Nephron (organoid): ENCODE data around the gene HYCC2.

Source experiments
- H3K27ac Mint-ChIP-seq, 3 experiments: 2 replicates each; pipeline ENCODE4 v1.8.0; 2020; ENCODE audit warnings: mixed read lengths in 3 of 3, mild to moderate bottlenecking in 2 of 3, moderate library complexity in 1 of 3
- H3K27me3 Mint-ChIP-seq: 2 replicates; pipeline ENCODE4 v1.8.0; 2021; ENCODE audit warnings: low read depth, mild to moderate bottlenecking, moderate library complexity, mixed read lengths
- H3K36me3 Mint-ChIP-seq: 2 replicates; pipeline ENCODE4 v1.8.0; 2020; ENCODE audit warnings: low read depth, mixed read lengths
- H3K4me1 Mint-ChIP-seq: 2 replicates; pipeline ENCODE4 v1.8.0; 2020; ENCODE audit warnings: mixed read lengths
- H3K4me3 Mint-ChIP-seq, 3 experiments: 2 replicates each; pipeline ENCODE4 v1.8.0; 2020; ENCODE audit warnings: mild to moderate bottlenecking in 3 of 3, mixed read lengths in 3 of 3, moderate library complexity in 2 of 3
- H3K9me3 Mint-ChIP-seq: 2 replicates; pipeline ENCODE4 v1.8.0; 2020; ENCODE audit warnings: mixed read lengths
- TF ChIP-seq, protein P1 (sequence below), 3 experiments: fragments of 200-600 bp; sonication (generic); IDR thresholded peaks; one replicate each; pipeline ENCODE4 v1.5.0; 2021; ENCODE audit warnings: antibody characterized with exemption in 3 of 3; ENCODE audit not compliant: unreplicated experiment in 3 of 3

HYCC2 gene

DNA sequence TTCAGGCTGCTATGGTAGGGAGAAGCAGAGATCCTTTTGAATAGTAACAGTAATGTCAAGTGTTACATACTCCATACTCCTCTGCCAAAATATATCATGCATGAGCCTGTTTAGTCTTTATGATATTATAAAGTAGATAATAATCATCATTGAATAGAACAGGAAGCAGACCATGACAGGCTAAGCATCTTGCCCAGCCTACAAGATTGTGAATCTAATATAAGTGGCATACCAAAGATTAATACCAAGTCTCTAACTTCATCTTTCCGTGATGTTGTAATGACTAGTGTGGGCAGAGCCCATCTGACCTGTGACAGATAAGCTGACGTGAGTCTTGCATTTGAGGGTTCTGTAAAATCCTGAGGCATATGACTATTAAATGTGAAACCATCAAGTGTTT is 13.4 kb upstream of the HYCC2 start:
- no peak overlapping the region for H3K4me3 Mint-ChIP-seq
- TF ChIP-seq, protein P1, sequence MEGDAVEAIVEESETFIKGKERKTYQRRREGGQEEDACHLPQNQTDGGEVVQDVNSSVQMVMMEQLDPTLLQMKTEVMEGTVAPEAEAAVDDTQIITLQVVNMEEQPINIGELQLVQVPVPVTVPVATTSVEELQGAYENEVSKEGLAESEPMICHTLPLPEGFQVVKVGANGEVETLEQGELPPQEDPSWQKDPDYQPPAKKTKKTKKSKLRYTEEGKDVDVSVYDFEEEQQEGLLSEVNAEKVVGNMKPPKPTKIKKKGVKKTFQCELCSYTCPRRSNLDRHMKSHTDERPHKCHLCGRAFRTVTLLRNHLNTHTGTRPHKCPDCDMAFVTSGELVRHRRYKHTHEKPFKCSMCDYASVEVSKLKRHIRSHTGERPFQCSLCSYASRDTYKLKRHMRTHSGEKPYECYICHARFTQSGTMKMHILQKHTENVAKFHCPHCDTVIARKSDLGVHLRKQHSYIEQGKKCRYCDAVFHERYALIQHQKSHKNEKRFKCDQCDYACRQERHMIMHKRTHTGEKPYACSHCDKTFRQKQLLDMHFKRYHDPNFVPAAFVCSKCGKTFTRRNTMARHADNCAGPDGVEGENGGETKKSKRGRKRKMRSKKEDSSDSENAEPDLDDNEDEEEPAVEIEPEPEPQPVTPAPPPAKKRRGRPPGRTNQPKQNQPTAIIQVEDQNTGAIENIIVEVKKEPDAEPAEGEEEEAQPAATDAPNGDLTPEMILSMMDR (IDR thresholded peaks at IDR 0.05; ENCODE audit: unreplicated experiment in 3 of 3), result no peak
- H3K9me3 Mint-ChIP-seq, result no peaks in the 10 kb centered on the region
- H3K27ac Mint-ChIP-seq, result no peak overlapping the region
- H3K36me3 Mint-ChIP-seq, result peaks cover 50% of the 10 kb centered on the region
- no peaks in the 10 kb centered on the region for H3K27me3 Mint-ChIP-seq
- H3K4me1 Mint-ChIP-seq, result no peaks in the 10 kb centered on the region

DNA sequence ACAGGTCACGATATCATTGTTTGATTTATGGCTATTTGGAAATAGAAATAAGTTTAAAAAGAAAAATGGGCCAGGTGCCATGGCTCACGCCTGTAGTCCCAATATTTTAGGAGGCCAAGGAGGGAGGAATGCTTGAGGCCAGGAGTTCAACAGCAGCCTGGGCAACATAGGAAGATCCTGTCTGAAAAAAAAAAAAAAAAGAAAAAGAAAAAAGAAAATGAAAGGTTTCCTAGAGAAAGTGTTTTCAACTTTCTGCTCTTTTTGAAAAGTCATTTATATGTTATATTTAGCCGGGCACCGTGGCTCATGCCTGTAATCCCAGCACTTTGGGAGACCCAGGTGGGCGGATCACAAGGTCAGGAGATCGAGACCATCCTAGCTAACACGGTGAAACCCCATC is 3.5 kb upstream of the HYCC2 start:
- Mint-ChIP-seq H3K9me3 (no peaks in the 10 kb centered on the region), H3K27me3 (no peaks in the 10 kb centered on the region), H3K4me3 (peak overlapping the region; percentile 41 to 80 (median 42)), H3K36me3 (peaks cover 6% of the 10 kb centered on the region), H3K27ac (no peak overlapping the region), H3K4me1 (peaks cover 27% of the 10 kb centered on the region)
- TF ChIP-seq, protein P1 (IDR thresholded peaks at IDR 0.05; ENCODE audit: unreplicated experiment in 3 of 3), result no peak

DNA sequence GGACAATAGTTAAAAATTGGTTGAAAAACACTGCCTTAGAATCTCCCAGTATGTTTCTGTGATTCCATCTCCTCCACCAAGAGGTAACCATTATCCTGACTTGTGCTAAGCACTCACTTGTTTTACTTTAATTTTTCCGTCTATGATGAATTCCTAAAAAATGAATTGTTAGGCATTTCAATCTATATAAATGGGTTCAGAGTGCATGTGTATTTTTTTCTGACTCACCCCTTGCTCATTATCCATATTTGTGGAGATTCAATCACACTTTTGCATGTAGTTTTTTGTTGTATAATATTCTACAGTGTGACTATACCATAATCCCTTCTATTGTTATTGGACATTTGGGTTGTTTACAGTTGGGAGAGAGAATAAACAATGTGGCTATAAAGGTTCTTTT is 1.6 kb upstream of the HYCC2 start:
- H3K36me3 Mint-ChIP-seq, result no peaks in the 10 kb centered on the region
- H3K4me1 Mint-ChIP-seq, result peaks cover 41% of the 10 kb centered on the region
- no peaks in the 10 kb centered on the region for H3K9me3 Mint-ChIP-seq

DNA sequence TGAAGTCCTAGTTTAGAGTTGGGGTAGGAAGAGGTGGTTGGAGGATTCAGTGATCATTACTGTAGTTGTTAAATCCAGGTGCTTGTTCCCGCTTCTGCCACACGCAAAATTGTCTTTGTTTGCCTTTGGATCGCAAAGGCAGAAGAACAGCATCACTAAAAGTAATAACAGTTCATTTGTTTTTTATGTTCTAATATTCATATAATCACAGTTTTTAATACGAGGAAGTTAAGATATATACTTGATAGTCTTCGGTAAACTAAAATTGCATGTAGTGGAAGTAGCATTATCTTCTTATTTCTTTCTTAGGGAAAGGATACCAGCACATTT is 695 bp upstream of the HYCC2 start:
- Mint-ChIP-seq H3K27ac (peak overlapping the region; percentile 92 to 97 (median 94)), H3K4me3 (peak overlapping the region; percentile 94 to 100 (median 99)), H3K36me3 (no peaks in the 10 kb centered on the region), H3K27me3 (no peaks in the 10 kb centered on the region), H3K4me1 (peaks cover 41% of the 10 kb centered on the region), H3K9me3 (no peaks in the 10 kb centered on the region)
- TF ChIP-seq, protein P1 (IDR thresholded peaks at IDR 0.05; ENCODE audit: unreplicated experiment in 3 of 3), result no peak

More for the DNA sequence above, 1.6 kb upstream of the HYCC2 start:
- TF ChIP-seq, protein P1 (IDR thresholded peaks at IDR 0.05; ENCODE audit: unreplicated experiment in 3 of 3), result no peak
- no peaks in the 10 kb centered on the region for H3K27me3 Mint-ChIP-seq
- H3K27ac Mint-ChIP-seq, result peak overlapping the region in 2 of 3 experiments; percentile 43 to 59
- H3K4me3 Mint-ChIP-seq, result peak overlapping the region; percentile 83 to 99 (median 84)

DNA sequence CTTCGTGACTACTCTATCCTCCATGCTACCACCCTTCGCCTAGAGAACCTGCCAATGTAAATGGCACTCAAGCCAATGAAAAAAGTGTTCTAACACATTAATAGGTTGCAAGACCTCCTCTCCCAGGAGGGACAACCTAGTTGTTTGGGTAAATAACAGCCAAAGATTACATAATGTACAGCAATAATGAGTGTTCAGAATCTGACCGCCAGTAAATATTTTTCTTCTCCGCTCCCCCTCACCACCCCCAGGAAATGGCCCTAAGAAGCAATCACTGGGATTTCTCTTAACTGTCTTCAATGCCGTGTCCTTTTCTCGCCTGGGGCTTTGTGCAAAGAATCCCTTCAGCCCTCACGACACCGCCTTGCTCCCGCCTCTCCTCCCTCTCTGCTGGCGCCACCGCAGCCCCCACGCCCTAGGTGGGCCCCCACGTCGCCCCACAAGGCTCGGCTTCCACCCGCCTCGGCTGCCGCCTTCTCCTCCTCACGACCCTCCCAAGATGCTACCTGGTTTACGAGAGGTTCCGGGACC is 458 bp downstream of the HYCC2 start:
- Mint-ChIP-seq H3K9me3 (no peaks in the 10 kb centered on the region), H3K27ac (peak overlapping the region; percentile 92 to 97 (median 94)), H3K4me3 (peak overlapping the region; percentile 94 to 100 (median 99))

More for the DNA sequence above, 458 bp downstream of the HYCC2 start:
- peaks cover 41% of the 10 kb centered on the region for H3K4me1 Mint-ChIP-seq
- TF ChIP-seq, protein P1 (IDR thresholded peaks at IDR 0.05; ENCODE audit: unreplicated experiment in 3 of 3), result no peak
- no peaks in the 10 kb centered on the region for H3K27me3 Mint-ChIP-seq
- H3K36me3 Mint-ChIP-seq, result no peaks in the 10 kb centered on the region
